ENCODE results near the gene NRXN2. TPM values are rescaled to one million over a fixed set of nuclear protein-coding genes. Genes with fewer than 3 reads are reported as not detected.
A peak's percentile ranks its signal among the peaks of the same experiment; 100 is the strongest.

The NRXN2 gene
- total and polyA plus RNA-seq, 2 of the 13 experiments (the other 11 are each of a cell fraction or from before 2014, with no cell fraction given) = not detected

DNA sequence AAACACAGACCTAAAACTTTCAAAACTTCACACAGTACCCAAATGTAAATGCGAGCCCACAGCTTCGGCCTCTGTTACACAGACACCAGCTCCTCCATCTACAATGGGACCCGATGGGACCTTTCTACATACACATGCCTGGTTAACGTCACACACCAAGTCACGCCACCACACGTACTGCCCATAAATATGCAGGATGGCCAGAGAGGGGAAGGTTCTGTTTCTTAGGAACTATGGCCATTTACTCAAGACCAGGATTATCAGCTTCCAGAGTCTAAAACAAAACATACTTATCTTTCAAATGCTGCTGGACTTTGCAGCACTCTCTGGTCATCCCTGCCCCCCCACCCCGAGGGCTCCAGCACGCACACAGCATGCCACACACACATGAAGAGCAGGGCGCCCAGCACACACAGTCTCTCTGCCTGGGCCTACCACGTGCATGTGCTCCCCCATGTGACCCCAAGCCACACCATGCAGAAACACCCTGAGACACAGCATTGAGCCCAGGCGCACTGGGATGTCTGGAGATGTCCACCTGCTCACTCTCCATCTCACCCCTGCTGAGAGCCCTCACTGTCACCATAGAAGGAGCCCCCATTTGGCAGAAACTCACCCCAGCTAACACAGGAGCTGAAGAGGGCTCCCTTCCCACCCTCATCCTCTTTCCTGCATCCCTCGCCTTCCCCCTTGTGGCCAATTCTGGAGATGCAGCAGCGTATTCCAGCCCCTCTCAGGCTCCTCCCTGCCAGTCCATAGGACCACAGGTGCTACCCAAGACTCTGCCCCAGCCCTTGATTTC is 70.2 kb downstream of the NRXN2 start:
- Histone ChIP-seq H4K20me1 (ENCODE audit: insufficient read depth, low read length) (no peaks in the 10 kb centered on the region), H3K9me3 (ENCODE audit: low read length) (no peaks in the 10 kb centered on the region), H3K36me3 (replicated peaks in 1 of 2; ENCODE audit: control insufficient read depth in 1 of 2, insufficient read depth in 2 of 2, low read length in 2 of 2) (no peaks in the 10 kb centered on the region), H3K4me2 (ENCODE audit: low read depth, low read length) (no peak overlapping the region), H3K27ac (ENCODE audit: extremely low read length, insufficient read depth, low read length) (no peak overlapping the region), H3K79me2 (ENCODE audit: insufficient read depth, low read length) (no peaks in the 10 kb centered on the region), H3K9ac (ENCODE audit: insufficient read depth, low read depth, low read length) (no peak overlapping the region), H3K27me3 (ENCODE audit: control insufficient read depth in 1 of 2, insufficient read depth in 2 of 2, low read length in 2 of 2) (peaks cover 3 to 40% of the 10 kb centered on the region in 2 experiments; a peak in 4 of 5 replicates), H2AFZ (ENCODE audit: low read length) (no peak overlapping the region), H3K4me3 (replicated peaks in 1 of 3; ENCODE audit: insufficient read depth in 1 of 3, low read depth in 2 of 3, low read length in 3 of 3) (no peak overlapping the region), H3K4me1 (ENCODE audit: insufficient read depth, low read length) (no peaks in the 10 kb centered on the region)
- intact Hi-C loops (cut with micrococcal nuclease; ENCODE audit: unreplicated experiment) = loop anchor here (1.0 to 5.0 kb wide), 3 partner anchors 99 to 205 kb away; no protein-coding TSS in a partner anchor
- FAIRE-seq (peak; percentile 34), ATAC-seq (peak; percentile 78), DNase-seq (ENCODE audit: low spot score) (peak; percentile 57)
- ChIA-PET CTCF (ENCODE audit: low intra/inter-chr PET ratio, low total read pairs) (interaction anchor here (1.6 to 1.9 kb wide), 2 partner anchors 163 to 204 kb away, joined by 13 to 20 read pairs; no protein-coding TSS in a partner anchor), POLR2A (no interaction called here)
- in situ Hi-C loops (cut with HindIII; ENCODE audit: extremely low pct_ligation_motif_present, low pct_unique_long_range_greater_than_20kb) = loop anchor here (10.0 kb wide), 1 partner anchor 208 kb away; no protein-coding TSS in a partner anchor
- no TSS peak for BruUV-seq (replicated peaks)
- 31% methylated on average over 8 of the region's 13 CpGs for WGBS (ENCODE audit: low lambda C conversion rate)
- TF ChIP-seq SNAPC4 (CRISPR knock-in tag; IDR thresholded peaks at IDR 0.05) = no peak
- no peak for TF ChIP-seq HNRNPK (IDR thresholded peaks at IDR 0.05; ENCODE audit: low read depth, low read length, poor library complexity, severe bottlenecking)
- TF ChIP-seq, protein P1, sequence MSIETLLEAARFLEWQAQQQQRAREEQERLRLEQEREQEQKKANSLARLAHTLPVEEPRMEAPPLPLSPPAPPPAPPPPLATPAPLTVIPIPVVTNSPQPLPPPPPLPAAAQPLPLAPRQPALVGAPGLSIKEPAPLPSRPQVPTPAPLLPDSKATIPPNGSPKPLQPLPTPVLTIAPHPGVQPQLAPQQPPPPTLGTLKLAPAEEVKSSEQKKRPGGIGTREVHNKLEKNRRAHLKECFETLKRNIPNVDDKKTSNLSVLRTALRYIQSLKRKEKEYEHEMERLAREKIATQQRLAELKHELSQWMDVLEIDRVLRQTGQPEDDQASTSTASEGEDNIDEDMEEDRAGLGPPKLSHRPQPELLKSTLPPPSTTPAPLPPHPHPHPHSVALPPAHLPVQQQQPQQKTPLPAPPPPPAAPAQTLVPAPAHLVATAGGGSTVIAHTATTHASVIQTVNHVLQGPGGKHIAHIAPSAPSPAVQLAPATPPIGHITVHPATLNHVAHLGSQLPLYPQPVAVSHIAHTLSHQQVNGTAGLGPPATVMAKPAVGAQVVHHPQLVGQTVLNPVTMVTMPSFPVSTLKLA (IDR thresholded peaks at IDR 0.05) = peak; percentile 58
- no peak for TF ChIP-seq CEBPZ (IDR thresholded peaks at IDR 0.05; ENCODE audit: low read length)
- TF ChIP-seq, protein P2, sequence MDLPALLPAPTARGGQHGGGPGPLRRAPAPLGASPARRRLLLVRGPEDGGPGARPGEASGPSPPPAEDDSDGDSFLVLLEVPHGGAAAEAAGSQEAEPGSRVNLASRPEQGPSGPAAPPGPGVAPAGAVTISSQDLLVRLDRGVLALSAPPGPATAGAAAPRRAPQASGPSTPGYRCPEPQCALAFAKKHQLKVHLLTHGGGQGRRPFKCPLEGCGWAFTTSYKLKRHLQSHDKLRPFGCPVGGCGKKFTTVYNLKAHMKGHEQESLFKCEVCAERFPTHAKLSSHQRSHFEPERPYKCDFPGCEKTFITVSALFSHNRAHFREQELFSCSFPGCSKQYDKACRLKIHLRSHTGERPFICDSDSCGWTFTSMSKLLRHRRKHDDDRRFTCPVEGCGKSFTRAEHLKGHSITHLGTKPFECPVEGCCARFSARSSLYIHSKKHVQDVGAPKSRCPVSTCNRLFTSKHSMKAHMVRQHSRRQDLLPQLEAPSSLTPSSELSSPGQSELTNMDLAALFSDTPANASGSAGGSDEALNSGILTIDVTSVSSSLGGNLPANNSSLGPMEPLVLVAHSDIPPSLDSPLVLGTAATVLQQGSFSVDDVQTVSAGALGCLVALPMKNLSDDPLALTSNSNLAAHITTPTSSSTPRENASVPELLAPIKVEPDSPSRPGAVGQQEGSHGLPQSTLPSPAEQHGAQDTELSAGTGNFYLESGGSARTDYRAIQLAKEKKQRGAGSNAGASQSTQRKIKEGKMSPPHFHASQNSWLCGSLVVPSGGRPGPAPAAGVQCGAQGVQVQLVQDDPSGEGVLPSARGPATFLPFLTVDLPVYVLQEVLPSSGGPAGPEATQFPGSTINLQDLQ (CRISPR knock-in tag; IDR thresholded peaks at IDR 0.05) = no peak
- TF ChIP-seq KDM2A (CRISPR knock-in tag; IDR thresholded peaks at IDR 0.05; ENCODE audit: borderline replicate concordance, low read depth) = peak; percentile 19; the same call in 1 of the 2 replicates
- TF ChIP-seq GATAD2A (CRISPR knock-in tag; IDR thresholded peaks at IDR 0.05) = no peak
- TF ChIP-seq FOXC1 (CRISPR knock-in tag; IDR thresholded peaks at IDR 0.05; ENCODE audit: borderline replicate concordance) = no peak
- peak; percentile 18; the same call in 1 of the 2 replicates for TF ChIP-seq NRL (CRISPR knock-in tag; IDR thresholded peaks at IDR 0.05; ENCODE audit: borderline replicate concordance)
